Limb (tissue), 2 donors: Measurements from ENCODE around the gene SHCBP1.

Experiments
- DNase-seq, 2 donors: peaks; one replicate each; pipeline ENCODE4 v3.0.0-alpha.2; 2016; ENCODE audit errors: extremely low spot score in 2 of 2

The SHCBP1 gene

DNA sequence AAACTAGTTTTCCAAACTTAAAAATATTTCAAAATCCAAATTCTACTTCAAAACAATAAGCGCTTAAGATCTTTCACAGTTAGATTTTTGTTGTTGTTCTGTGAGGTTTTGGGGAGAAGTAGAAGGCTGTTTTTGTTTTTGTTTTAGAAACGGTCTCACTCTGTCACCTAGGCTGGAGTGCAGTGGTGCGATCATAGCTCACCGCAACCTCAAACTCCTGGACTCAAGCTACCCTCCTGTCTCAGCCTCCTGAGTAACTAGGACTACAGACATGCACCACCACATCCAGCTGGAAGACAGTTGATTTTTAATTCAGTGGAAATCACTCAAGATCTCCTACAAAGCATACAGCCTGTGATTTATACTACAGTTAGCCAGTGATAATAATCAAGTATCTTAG, 2.7 kb downstream of the SHCBP1 start:
- no peak for DNase-seq

DNA sequence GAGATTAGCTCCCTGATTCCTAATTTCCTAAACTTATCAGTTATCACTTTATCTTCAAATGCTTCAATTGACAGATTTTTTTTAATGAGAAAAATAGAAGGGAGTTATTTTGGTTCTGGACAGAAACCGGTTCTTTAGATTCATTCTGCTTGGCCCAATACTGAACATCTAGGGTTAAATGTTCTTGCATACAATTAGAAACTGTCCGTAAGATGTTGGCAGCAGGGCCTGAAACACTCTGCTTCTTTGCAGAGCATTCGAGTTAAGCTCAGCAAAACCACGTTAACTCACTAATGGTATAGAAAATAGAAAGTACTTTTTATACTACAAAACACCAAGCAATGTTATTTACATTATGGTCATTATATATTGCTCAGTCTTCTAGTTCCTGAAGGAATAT, 7.2 kb downstream of the SHCBP1 start:
- DNase-seq = no peak

- no peak for DNase-seq
Observed at GRCh38 chr16:46613352-46613751, 7.8 kb downstream of the SHCBP1 start.

GRCh38 chr16:46612121-46612520, 9.1 kb downstream of the SHCBP1 start:
- DNase-seq = no peak

DNA sequence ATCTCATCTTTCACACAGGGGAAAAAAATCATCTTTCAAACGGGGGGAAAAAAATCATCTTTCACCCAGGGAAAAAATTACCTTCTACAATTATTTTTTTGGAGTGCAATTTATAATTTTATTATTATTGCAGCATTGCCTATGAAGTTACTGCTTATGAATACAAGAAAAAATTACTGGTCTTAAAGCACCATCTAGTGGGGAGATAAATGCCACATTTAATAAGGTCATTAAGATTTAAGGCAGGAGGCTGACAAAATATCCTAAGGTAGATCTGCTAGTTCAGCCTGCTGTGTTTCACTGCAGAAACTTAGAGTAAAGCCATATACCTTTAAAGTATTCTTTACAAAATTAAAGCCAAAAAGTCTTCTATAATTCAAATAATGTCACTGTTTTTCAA, 13.7 kb downstream of the SHCBP1 start:
- no peak for DNase-seq

- no peak for DNase-seq
Observed at GRCh38 chr16:46606231-46606630, 14.9 kb downstream of the SHCBP1 start.

GRCh38 chr16:46591257-46591656, 29.9 kb downstream of the SHCBP1 start:
- no peak for DNase-seq

DNA sequence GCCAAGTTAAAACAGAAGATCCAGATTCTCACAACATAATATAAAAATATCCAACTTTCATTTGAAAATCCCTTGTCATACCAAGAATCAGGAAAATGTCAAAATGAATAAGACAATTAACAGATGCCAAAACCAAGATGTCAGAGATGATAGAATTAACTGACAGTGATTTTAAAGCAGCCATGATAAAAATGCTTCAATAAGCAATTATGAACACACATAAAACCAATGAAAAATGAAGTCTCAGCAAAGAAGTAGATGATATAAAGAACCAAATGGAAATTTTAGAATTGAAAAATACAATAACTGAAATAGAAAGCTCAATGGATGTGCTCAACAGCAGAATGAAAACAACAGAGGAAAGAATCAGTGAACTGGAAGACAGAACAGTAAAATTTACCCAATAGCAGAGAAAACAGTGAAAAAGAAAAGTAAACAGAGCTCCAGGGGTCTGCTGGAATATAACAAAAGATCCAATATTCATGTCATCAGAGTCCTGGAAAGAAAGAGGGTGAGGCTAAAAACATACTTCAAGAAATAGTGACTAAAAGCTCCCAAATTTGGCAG, 35.1 kb downstream of the SHCBP1 start:
- no peak for DNase-seq

- DNase-seq = no peak
Observed at GRCh38 chr16:46583036-46583435, 38.1 kb downstream of the SHCBP1 start.

DNA sequence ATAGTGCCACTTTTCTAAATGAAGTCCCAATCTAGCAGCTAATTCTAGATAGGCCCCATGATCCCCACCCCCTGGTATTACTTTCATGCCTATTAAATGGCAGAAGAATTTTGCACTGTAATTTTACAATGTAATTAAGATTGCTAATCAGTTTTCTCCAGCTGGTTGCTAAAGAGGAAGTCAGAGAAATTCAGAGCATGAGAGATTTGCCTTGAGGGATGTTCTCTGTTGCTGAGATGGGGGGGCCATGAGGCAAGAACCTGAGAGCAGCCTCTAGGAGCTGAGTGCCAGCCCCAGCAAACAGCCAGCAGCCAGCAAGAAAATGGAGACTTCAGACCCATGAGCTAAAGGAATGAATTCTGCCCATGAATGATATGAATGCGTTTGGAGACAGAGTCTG, 38.9 kb downstream of the SHCBP1 start:
- DNase-seq = no peak

DNA sequence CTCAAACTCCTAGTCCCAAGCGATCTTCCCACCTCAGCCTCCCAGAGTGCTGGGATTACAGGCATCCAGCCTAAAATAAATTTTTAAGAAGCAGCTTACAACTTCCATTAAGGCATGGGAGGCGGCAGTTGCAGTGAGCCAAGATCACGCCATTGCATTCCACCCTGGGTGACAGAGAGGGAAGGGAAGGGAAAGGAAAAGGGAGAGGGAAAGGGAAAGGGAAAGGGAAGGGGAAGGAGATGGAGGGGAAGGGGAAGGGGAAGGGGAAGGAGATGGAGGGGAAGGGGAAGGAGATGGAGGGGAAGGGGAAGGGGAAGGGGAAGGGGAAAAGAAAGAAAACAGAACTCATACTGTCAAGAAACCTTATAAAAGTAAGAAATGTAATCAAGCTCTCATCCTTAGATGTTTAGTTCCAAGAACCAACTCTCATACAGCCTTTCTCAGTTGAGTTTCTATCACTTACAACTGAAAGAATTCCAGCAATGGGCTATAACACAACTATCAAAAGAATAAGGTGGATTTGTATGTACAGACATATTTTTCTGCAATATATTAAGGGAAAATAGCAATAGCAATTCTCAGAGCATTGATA, 43.1 kb downstream of the SHCBP1 start:
- DNase-seq = no peak

DNA sequence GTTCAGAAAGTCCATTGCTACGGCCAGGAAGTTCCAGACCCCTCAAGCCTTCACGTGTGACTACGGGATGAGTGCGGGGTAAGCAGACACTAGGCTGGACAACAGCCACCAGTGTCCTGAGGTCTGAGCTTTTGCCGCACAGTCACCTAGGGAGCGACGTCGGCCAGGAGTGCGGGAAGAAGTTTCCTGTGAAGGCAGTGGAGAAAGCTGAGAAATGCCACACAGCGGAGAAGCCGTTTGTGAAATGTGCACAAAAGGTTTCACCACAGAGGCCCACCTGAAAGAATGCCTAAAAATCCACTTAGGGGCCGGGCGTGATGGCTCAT, 47.4 kb downstream of the SHCBP1 start:
- DNase-seq = no peak

DNA sequence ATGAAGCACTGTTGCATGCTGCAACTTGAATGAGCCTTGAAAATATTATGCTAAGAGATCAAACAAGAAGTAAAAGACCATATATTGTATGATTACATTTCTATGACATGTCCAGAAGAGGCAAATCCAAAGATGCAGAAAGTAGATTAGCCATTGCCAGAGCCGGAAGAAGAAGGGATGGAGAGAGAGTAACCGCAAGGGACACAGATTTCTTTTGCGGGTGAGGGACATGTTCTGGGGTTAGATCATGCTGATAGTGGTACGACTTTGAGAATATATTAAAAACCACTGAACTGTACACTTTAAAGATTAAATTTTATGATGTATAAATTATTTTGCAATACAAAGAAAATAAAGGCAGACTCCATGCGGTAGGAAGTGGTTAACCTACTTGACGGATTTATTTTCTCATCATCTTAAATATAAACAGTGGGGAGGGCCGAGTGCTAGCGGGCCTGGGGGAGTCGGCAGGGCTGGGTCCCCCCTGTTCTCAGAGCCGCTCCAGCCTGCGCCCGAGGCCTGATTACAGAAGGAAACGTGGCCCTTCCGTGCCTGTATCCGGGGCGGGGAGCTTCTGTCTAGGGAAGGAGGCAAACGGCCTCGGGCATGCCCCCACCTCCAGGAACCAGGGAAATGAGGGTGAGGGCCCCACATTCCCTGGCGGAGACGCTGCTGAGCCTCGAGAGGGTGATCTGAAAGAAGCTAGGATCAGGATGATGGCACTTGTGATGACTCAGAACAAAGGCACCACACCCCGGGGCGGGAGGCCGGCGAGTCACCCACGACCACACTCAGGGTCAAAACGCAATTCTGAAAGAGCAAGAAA, 48.0 kb downstream of the SHCBP1 start:
- DNase-seq = no peak

DNA sequence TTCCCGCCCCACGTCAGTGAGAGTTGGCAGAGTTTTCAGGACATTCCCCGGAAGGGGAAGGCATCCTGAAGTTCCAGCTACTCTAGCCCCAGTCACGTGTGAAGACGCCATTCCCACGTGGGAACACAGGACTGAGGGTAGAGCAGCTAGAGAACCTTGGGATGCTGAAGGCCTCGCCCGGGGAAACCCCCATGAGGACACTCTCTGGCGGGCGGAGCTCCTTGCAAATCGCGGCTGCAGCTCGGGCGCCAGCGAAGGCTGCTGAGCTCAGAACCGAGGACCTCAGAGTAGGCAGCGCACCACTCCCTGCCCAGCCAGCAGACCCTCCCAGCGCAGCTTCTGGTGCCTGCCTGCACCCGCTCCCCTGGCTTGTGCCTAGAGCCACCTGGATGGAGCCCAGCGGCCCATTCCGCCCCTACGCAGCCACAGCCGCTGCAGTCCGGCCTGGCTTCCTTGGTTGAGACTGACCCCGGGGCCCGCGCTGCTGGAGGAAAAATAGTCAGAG, 51.9 kb downstream of the SHCBP1 start:
- DNase-seq = no peak

- DNase-seq = peak in 1 of 2 donors; percentile 27
Observed at GRCh38 chr16:46568472-46569230, 52.5 kb downstream of the SHCBP1 start.

DNA sequence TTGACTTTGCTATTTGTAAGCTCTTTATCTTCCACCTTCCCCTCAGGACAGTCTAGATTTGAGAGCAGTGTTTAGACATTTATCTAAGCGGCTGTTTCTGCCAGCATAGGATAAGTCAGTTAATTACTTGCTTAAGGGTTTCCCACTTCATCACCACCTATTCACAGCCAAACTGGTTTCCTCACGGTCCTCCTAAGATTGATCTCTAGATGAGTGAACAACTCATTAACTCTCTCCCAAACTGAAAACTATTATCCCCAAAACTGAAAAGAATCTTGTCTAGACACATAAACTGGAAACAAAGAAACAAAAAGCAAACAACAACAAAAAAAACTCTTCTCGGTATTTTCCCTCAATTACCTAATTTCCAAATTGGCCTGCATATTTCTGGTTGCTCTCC, 58.2 kb downstream of the SHCBP1 start:
- no peak for DNase-seq

GRCh38 chr16:46558018-46558417, 63.2 kb downstream of the SHCBP1 start:
- no peak for DNase-seq

GRCh38 chr16:46555951-46556350, 65.2 kb downstream of the SHCBP1 start:
- no peak for DNase-seq

DNA sequence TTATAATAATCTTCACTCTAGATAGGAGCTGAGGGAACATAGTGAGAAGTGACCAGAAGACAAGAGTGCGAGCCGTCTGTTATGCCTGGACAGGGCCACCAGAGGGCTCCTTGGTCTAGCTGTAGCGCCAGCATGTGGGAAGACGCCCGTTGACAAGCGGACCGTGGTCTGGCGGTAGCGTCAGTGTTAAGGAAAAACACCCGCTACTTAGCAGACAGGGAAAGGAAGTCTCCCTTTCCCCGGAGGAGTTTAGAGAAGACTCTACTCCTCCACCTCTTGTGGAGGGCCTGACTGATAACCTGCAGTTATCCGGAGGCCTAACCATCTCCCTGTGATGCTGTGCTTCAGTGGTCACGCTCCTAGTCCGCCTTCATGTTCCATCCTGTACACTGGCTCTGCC, 66.7 kb downstream of the SHCBP1 start:
- DNase-seq = peak; percentile 21 to 45

DNA sequence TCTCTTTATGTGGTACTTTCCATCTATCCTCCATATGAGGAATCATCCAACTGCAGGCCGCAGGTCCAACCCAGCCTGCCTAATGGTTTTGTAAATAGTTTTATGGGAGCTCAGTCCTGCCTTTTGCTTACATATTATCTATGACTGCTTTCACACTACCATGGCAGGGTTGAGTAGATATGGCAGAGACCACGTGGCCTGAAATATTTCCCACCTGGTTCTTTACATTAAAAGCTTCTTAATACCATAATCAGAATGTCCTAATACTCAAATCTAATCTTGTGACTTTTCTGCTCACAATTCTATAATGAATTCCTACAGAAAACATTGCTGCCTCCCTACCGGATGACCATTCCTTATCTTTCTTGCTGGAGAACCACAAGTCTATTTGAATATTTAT, 71.7 kb downstream of the SHCBP1 start:
- no peak for DNase-seq
